Measurements from ENCODE around the gene PMPCA. TPM values are rescaled to one million over a fixed set of nuclear protein-coding genes. Genes with fewer than 3 reads are reported as not detected.

PMPCA gene
- polyA plus RNA-seq, 1 of the 3 experiments (the other 2 are of a cell fraction) = 125 TPM

- 94% methylated on average over 38 of the region's 54 CpGs for WGBS (ENCODE audit: low lambda C conversion rate)
- TF ChIP-seq EP300 (IDR thresholded peaks at IDR 0.05; ENCODE audit: borderline replicate concordance in 1 of 2, low read depth in 1 of 2, low read length in 1 of 2) (no peak), RCOR1 (IDR thresholded peaks at IDR 0.05; ENCODE audit: low read length) (no peak), ELF1 (IDR thresholded peaks at IDR 0.05) (no peak), CTCF (IDR thresholded peaks at IDR 0.05) (no peak), GATA2 (CRISPR knock-in tag; IDR thresholded peaks at IDR 0.05) (no peak), USF1 (IDR thresholded peaks at IDR 0.05; ENCODE audit: borderline replicate concordance, low read depth) (no peak), FOSL2 (IDR thresholded peaks at IDR 0.05; ENCODE audit: borderline replicate concordance, low read depth) (no peak)
- Histone ChIP-seq H3K79me2 (ENCODE audit: insufficient read depth) (no peaks in the 10 kb centered on the region), H3K27me3 (ENCODE audit: insufficient read depth) (no peaks in the 10 kb centered on the region), H4K20me1 (ENCODE audit: insufficient read depth) (no peaks in the 10 kb centered on the region), H3K4me2 (no peak overlapping the region), H3K9me2 (no peaks in the 10 kb centered on the region), H3K9me3 (no peaks in the 10 kb centered on the region), H3F3A (replicated peaks; ENCODE audit: insufficient read depth) (no peaks in the 10 kb centered on the region), H3K4me1 (ENCODE audit: control insufficient read depth in 1 of 2, insufficient read depth in 2 of 2, low read depth in 1 of 2, low read length in 1 of 2) (peaks cover 0 to 41% of the 10 kb centered on the region in 2 experiments; a peak in 1 of 4 replicates), H3K9ac (no peak overlapping the region), H3K27ac (ENCODE audit: low read depth in 2 of 2, low read length in 1 of 2) (no peak overlapping the region), H3K36me3 (replicated peaks in 1 of 2; ENCODE audit: control insufficient read depth in 1 of 2, insufficient read depth in 2 of 2, low read length in 1 of 2) (peaks cover 0 to 11% of the 10 kb centered on the region in 2 experiments), H3K4me3 (ENCODE audit: low read depth in 2 of 2, low read length in 1 of 2) (no peak overlapping the region), H2AFZ (ENCODE audit: low read depth) (no peak overlapping the region)
- ChIA-PET CTCF (interaction anchor here (0.5 to 5.5 kb wide), 7 partner anchors 8 to 183 kb away, joined by 3 to 65 read pairs (median 7); partner anchors contain the start of genes DNLZ and GPSM1), POLR2A (interaction anchor here (3.7 kb wide), 1 partner anchor 8 kb away, joined by 36 read pairs; the partner anchor contains the start of gene DNLZ)
- no peak for DNase-seq
These were observed 39.5 kb upstream of the PMPCA start for GRCh38 chr9:136370687-136371532.

- no peaks in the 10 kb centered on the region for H3F3A ChIP-seq (replicated peaks; ENCODE audit: insufficient read depth)
These were observed 39.0 kb upstream of the PMPCA start for GRCh38 chr9:136371533-136371880.

More at GRCh38 chr9:136371533-136371880, 39.0 kb upstream of the PMPCA start:
- Histone ChIP-seq H3K27ac (ENCODE audit: low read depth in 2 of 2, low read length in 1 of 2) (no peak overlapping the region; a peak in 1 of 4 replicates), H2AFZ (ENCODE audit: low read depth) (no peak overlapping the region), H4K20me1 (ENCODE audit: insufficient read depth) (no peaks in the 10 kb centered on the region), H3K4me3 (ENCODE audit: low read depth in 2 of 2, low read length in 1 of 2) (no peak overlapping the region), H3K9me2 (no peaks in the 10 kb centered on the region), H3K79me2 (ENCODE audit: insufficient read depth) (no peaks in the 10 kb centered on the region), H3K4me2 (no peak overlapping the region), H3K36me3 (replicated peaks in 1 of 2; ENCODE audit: control insufficient read depth in 1 of 2, insufficient read depth in 2 of 2, low read length in 1 of 2) (peaks cover 0 to 15% of the 10 kb centered on the region in 2 experiments), H3K27me3 (ENCODE audit: insufficient read depth) (no peaks in the 10 kb centered on the region), H3K9me3 (no peaks in the 10 kb centered on the region), H3K9ac (no peak overlapping the region), H3K4me1 (ENCODE audit: control insufficient read depth in 1 of 2, insufficient read depth in 2 of 2, low read depth in 1 of 2, low read length in 1 of 2) (peaks cover 0 to 43% of the 10 kb centered on the region in 2 experiments; a peak in 1 of 4 replicates)
- no peak for TF ChIP-seq NRF1 (IDR thresholded peaks at IDR 0.05; ENCODE audit: low read depth, low read length)
- no peak for TF ChIP-seq FOXJ3 (CRISPR knock-in tag; IDR thresholded peaks at IDR 0.05)
- no peak for TF ChIP-seq TAF1 (IDR thresholded peaks at IDR 0.05; ENCODE audit: borderline replicate concordance, low read depth, low read length)
- TF ChIP-seq TEAD4 (IDR thresholded peaks at IDR 0.05; ENCODE audit: borderline replicate concordance, insufficient read depth) = no peak
- TF ChIP-seq CTCF (IDR thresholded peaks at IDR 0.05) = no peak
- no peak for TF ChIP-seq EZH2phosphoT487 (IDR thresholded peaks at IDR 0.05; ENCODE audit: borderline replicate concordance, low read depth)
- POLR2A ChIA-PET = interaction anchor here (3.7 kb wide), 1 partner anchor 9 kb away, joined by 36 read pairs; the partner anchor contains the start of gene DNLZ
- no CpG with 5 or more reads among the region's 13 CpGs for WGBS (ENCODE audit: low lambda C conversion rate)
- DNase-seq = no peak
- CTCF ChIA-PET = interaction anchor here (1.0 to 5.5 kb wide), 7 partner anchors 8 to 58 kb away, joined by 3 to 65 read pairs (median 7); partner anchors contain the start of genes DNLZ and GPSM1

All from SK-N-SH (cell line).